ENCODE measurements around the gene CACNA1D.
A peak's percentile ranks its signal among the peaks of the same experiment; 100 is the strongest.

CACNA1D gene

DNA sequence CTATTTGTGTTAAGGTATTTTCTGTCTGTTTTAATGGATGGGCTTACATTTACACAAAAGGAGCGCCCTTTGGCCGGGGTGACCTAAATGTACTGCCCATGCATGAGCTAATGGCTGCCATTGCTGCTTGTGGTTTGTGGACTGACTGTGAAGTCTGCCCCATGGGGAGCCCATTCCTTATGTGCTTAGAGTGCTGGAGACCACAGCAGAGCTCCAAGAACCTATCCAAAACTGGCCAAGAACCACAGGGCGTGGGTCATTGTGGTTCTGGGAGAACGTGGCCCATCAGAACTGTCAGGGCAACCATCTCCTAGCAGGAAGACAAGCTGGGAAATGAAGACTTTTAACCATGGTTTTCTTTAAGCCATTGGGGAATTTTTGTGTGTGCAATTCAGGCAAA lies 246.5 kb downstream of the CACNA1D start:
- H3K27me3 Mint-ChIP-seq, result no peaks in the 10 kb centered on the region

DNA sequence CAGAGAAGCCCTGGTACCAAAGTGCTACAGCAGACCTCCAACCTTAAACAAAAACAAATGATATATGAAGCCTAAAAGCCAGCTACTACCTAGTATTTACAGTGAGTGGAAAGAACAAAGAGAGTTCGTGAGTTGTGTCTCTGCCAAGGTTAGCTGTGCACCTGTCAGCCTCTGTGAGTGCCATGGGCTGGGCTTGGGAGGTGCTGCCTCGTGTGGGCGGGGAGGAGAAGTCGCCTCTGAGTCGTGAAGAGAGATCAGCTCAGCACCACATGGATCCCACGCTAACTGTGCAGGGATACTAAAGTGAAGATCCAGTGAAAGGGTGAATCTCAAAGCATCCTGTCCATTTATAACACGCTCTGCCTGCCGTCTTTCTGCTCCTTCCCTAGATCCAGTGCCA lies 249.9 kb downstream of the CACNA1D start:
- Mint-ChIP-seq H3K9me3 (no peaks in the 10 kb centered on the region), H3K4me1 (peaks cover 21% of the 10 kb centered on the region), H3K27me3 (no peaks in the 10 kb centered on the region), H3K27ac (no peak overlapping the region), H3K36me3 (no peaks in the 10 kb centered on the region), H3K4me3 (no peak overlapping the region)
- DNase-seq (ENCODE audit: low spot score in 2 of 2), result no peak
- ATAC-seq (ENCODE audit: low read depth), result no peak

More for the DNA sequence above, 246.5 kb downstream of the CACNA1D start:
- H3K36me3 Mint-ChIP-seq, result no peaks in the 10 kb centered on the region
- no peak overlapping the region for H3K4me3 Mint-ChIP-seq
- peaks cover 3% of the 10 kb centered on the region for H3K4me1 Mint-ChIP-seq
- no peak for DNase-seq (ENCODE audit: low spot score in 2 of 2)
- no peaks in the 10 kb centered on the region for H3K9me3 Mint-ChIP-seq
- no peak for ATAC-seq (ENCODE audit: low read depth)
- no peak overlapping the region for H3K27ac Mint-ChIP-seq

DNA sequence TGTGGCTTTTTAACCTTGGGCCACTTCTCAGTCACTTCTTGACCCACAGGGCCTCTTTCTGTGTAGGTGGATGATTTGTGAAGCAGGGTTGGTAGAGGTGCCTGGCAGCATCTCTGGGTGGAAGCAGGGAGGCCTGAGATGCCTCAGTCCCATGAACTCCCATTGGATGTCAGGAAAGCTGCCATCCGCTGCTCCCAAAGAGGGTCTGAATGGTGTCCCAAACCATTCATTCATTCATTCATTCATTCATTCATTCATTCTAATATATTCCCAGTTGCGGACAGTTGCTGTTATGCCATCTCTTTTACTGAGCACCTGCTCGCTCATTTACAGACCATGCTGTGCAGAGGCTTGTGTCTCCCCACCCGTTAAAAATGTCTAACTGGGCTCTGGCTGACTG lies 253.1 kb downstream of the CACNA1D start:
- H3K27me3 Mint-ChIP-seq, result no peaks in the 10 kb centered on the region
- DNase-seq (ENCODE audit: low spot score in 2 of 2) (no peak), ATAC-seq (ENCODE audit: low read depth) (no peak)
- H3K27ac Mint-ChIP-seq, result peak overlapping the region; percentile 95
- H3K4me1 Mint-ChIP-seq, result peaks cover 32% of the 10 kb centered on the region
- H3K9me3 Mint-ChIP-seq, result no peaks in the 10 kb centered on the region
- peak overlapping the region; percentile 8 for H3K4me3 Mint-ChIP-seq
- no peaks in the 10 kb centered on the region for H3K36me3 Mint-ChIP-seq

DNA sequence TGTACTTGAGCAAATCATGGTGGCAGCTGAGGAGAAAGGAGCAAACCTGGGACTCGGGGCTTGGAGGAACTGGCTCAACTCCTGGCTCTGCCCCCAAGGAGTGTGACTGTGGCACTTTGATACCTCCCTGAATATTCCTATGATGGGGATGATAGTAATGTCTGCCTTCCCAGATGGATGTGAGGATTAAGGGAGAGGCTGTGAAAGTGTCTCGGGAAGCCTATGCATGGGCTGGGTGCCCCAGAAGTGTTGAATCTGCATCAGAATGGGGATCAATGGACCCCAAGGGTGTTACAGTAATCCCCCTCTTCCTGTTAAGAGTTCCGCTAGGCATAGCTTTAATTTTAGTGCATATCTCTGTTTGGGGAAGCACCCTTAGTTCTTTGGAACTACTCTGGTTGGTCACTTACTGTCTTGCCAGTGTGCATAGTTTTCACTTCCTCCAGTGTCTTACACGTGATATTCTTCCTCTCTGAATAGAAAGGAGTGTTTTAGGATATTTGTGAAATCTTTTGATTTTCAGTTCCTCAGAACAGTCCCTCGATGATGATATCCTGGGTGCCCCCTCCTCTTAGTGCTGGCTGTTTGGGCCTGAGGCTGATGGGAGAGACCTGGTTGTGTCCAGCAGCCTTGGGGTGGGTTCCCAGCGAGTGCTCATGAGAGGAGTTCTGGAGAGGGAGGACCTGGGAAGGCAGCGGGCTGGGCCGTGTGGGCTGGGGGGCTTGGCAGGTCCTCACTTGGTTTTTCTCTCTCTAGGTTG lies 254.3 kb downstream of the CACNA1D start:
- Mint-ChIP-seq H3K4me3 (peak overlapping the region; percentile 41), H3K27ac (peak overlapping the region; percentile 95), H3K27me3 (no peaks in the 10 kb centered on the region), H3K4me1 (peaks cover 38% of the 10 kb centered on the region), H3K36me3 (no peaks in the 10 kb centered on the region), H3K9me3 (no peaks in the 10 kb centered on the region)
- DNase-seq (ENCODE audit: low spot score in 2 of 2) (peak in 1 of 2 donors; percentile 36), ATAC-seq (ENCODE audit: low read depth) (peak; percentile 89)

DNA sequence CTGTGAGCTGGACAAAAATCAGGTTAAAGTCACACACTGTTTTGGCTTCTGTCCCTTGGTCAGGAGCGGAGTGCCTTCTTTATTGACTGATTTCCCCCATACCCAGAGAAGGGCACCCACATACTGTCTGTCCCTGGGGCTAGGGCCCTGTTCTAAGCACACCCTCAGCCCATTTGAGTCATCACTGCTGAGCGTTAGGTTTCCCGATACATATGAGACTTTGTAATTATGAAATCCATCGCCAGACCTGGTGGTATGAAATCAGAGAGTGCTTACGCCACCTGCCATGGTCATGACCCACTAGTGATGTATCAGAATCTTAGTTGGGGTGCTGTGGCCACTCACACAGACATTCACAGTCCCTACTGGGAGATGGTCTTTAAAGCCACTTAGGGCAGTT lies 255.0 kb downstream of the CACNA1D start:
- H3K36me3 Mint-ChIP-seq, result no peaks in the 10 kb centered on the region
- H3K27ac Mint-ChIP-seq, result peak overlapping the region; percentile 95
- no peaks in the 10 kb centered on the region for H3K9me3 Mint-ChIP-seq
- DNase-seq (ENCODE audit: low spot score in 2 of 2), result no peak
- H3K27me3 Mint-ChIP-seq, result no peaks in the 10 kb centered on the region
- H3K4me1 Mint-ChIP-seq, result peaks cover 35% of the 10 kb centered on the region
- no peak for ATAC-seq (ENCODE audit: low read depth)
- H3K4me3 Mint-ChIP-seq, result no peak overlapping the region

DNA sequence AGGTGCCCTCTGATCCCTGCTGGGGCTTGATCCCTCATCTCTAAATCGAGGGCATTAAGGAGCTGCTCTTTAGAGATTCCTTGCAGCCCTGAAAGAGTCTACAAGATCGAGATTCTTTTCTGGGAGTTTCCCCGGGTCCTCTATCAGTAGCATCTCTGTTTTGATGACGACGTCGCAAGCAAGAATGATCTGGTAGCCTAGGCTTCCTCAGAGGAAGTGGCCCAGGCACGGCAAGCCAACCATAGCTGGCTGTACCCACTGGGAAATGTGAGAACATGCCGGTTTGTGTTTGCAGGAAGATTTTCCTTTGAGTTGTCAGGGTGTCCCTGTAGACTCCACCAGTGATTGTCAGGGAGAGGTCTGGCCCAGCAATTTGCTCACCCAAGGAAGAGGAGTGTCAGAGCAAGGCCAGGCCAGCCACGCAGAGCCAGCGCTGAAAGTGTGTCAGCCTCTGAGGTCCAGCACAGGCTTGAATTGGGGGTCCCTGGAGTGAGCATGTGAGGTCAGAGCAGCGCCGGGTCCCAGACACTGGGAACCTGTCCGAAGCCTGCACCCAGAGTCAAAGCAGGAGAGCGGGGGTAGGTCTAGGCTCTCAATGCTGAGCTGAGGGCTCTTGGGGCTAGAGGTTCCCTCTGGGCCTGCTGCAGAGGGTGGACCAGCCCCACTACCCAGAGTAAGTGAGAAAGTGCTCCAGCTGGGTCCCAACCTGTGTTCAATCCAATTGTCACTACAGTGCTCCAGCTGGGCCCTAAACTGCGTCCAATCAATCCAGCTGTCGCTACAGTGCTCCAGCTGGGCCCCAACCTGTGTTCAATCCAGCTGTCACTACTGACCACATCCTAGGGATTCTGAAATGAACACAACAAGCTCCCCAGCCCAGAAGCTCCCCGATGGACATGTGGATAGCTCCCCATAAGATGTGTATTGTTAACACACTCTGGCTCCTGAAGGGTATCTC lies 256.1 kb downstream of the CACNA1D start:
- H3K4me1 Mint-ChIP-seq, result peaks cover 35% of the 10 kb centered on the region
- ATAC-seq (ENCODE audit: low read depth) (peak; percentile 59), DNase-seq (ENCODE audit: low spot score in 2 of 2) (peak; percentile 23 to 29)
- no peaks in the 10 kb centered on the region for H3K27me3 Mint-ChIP-seq
- H3K9me3 Mint-ChIP-seq, result no peaks in the 10 kb centered on the region
- H3K36me3 Mint-ChIP-seq, result no peaks in the 10 kb centered on the region
- peak overlapping the region; percentile 95 for H3K27ac Mint-ChIP-seq
- no peak overlapping the region for H3K4me3 Mint-ChIP-seq

DNA sequence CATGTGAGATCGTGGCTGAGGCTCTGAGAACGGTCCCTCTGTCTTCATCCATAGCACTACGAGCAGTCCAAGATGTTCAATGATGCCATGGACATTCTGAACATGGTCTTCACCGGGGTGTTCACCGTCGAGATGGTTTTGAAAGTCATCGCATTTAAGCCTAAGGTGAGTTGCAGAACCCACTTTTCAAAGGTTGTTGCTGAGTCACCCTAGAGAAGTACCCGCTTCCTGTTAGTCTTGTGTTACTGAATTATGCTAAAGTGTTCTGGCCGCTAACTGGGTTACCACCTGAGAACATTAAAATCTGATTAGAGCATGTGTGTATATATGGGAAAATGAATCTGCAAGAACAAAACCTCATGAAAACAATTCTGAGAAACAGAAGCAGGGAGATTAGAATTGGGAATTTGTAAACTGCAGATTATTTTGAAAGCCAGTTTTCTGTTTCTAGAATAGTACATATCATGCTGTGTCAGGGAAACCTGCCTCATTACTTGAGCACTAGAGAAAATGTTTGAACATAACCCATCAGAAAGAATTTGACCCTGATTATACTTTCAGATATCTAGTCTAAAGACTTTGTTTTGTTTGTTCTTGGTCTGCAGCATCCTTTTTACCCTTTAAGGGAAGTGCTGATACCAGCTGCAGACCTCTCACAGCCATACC lies 259.2 kb downstream of the CACNA1D start:
- DNase-seq (ENCODE audit: low spot score in 2 of 2) (no peak), ATAC-seq (ENCODE audit: low read depth) (peak; percentile 12)
- no peaks in the 10 kb centered on the region for H3K9me3 Mint-ChIP-seq
- no peaks in the 10 kb centered on the region for H3K27me3 Mint-ChIP-seq
- no peak overlapping the region for H3K4me3 Mint-ChIP-seq
- H3K36me3 Mint-ChIP-seq, result no peaks in the 10 kb centered on the region
- no peak overlapping the region for H3K27ac Mint-ChIP-seq
- H3K4me1 Mint-ChIP-seq, result peaks cover 24% of the 10 kb centered on the region

DNA sequence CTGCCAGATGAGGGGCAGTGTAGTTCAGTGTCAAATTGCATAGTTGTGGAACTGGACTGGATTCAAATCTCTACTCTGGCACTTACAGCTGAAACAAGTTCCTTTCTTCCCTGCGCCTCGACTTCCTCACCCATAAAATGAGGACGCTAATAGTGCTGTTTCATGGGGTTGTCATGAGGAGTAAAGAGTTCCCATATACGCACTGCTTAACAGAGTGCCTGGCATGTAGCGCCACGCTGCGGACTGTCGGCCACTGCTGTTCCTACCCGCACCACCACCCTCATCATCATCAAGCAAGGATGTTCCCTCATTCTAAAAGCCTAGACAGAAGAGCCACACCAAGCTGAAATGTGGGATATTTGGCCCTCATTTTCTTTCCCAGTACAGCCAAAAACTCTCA lies 259.9 kb downstream of the CACNA1D start:
- no peak overlapping the region for H3K27ac Mint-ChIP-seq
- ATAC-seq (ENCODE audit: low read depth), result no peak
- no peaks in the 10 kb centered on the region for H3K9me3 Mint-ChIP-seq
- DNase-seq (ENCODE audit: low spot score in 2 of 2), result no peak
- H3K4me3 Mint-ChIP-seq, result no peak overlapping the region
- peaks cover 18% of the 10 kb centered on the region for H3K4me1 Mint-ChIP-seq
- H3K36me3 Mint-ChIP-seq, result no peaks in the 10 kb centered on the region
- H3K27me3 Mint-ChIP-seq, result no peaks in the 10 kb centered on the region

DNA sequence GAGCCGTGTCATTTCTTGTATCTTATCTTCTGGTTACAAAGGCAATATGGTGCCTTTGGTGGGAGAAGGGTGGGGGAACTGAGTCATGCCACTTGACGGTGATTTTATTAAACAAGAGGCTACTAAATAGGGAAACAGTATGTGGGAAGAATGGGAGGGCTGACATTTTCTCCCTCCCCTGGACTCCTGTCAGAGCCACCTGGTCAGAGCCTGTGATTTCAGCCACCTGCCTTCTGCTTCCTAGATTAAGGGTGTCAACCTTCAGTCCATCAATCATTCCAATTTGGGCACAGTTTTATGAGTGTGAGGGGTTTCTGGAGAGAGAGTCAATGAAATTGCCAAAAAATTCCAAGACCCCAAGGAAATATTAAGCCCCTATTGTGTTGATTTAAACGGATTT lies 264.4 kb downstream of the CACNA1D start:
- Mint-ChIP-seq H3K9me3 (no peaks in the 10 kb centered on the region), H3K36me3 (no peaks in the 10 kb centered on the region)

DNA sequence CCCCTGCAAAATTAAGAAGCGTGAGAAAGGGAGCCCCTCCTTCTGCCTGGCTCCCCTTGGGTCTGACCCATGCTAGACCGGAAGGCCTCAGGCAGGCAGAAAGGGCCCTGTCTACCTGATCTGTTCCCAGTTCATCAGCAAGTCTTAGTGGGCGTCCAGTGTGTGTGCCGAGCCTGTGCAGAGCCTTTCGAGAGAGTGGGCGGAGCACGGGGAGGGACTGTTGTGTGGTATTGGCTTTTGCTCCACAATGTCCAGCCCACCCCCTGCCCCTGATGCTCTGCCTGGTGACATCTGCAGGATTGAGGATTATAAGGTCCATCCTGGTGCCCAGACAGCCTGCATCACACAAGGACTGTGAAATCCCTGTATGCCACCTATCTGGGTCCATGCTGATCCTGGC lies 268.9 kb downstream of the CACNA1D start:
- no peak for DNase-seq (ENCODE audit: low spot score in 2 of 2)
- H3K4me1 Mint-ChIP-seq, result no peaks in the 10 kb centered on the region
- ATAC-seq (ENCODE audit: low read depth), result no peak
- no peaks in the 10 kb centered on the region for H3K9me3 Mint-ChIP-seq
- no peak overlapping the region for H3K27ac Mint-ChIP-seq
- H3K27me3 Mint-ChIP-seq, result peaks cover 2% of the 10 kb centered on the region
- no peaks in the 10 kb centered on the region for H3K36me3 Mint-ChIP-seq
- no peak overlapping the region for H3K4me3 Mint-ChIP-seq

More for the DNA sequence above, 264.4 kb downstream of the CACNA1D start:
- ATAC-seq (ENCODE audit: low read depth) (no peak), DNase-seq (ENCODE audit: low spot score in 2 of 2) (no peak)
- Mint-ChIP-seq H3K4me1 (no peaks in the 10 kb centered on the region), H3K27ac (no peak overlapping the region), H3K4me3 (no peak overlapping the region), H3K27me3 (no peaks in the 10 kb centered on the region)

DNA sequence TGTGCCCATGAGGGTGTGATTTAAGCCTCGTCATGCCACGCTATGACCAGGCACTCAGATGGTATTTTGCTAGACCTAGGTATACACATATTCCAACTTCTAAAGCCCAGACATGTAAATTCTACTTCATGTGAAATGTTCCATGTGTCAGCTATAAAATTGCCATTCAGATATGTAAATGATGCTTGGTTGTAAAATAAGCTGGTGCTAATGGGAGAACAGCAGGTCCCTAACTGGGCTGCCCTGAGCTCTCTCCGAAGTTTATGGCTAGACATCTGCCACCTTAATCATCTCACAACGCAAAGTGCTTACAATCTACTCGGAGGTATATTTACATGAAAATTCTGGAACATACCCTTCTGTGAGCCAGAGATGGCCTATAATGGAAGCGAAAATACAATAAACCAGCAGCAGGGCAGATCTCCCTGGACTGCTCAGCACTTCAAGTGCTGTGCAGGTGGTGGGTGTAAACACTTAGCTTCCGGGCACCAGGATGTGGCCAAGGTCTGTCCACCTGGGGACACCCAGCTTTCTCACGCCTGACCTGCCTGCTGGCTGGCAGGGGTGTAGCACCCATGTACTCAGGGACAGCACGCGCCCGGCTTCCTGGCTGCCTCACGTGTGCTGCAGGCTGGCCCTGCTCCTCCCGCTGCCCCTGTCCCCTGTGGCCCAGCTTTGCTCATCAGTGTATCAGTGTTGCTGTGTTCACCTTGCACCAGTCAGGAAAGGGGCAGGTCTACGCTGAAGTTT lies 269.8 kb downstream of the CACNA1D start:
- H3K4me1 Mint-ChIP-seq, result no peaks in the 10 kb centered on the region
- H3K27ac Mint-ChIP-seq, result no peak overlapping the region
- no peak for DNase-seq (ENCODE audit: low spot score in 2 of 2)
- H3K36me3 Mint-ChIP-seq, result no peaks in the 10 kb centered on the region
- no peak overlapping the region for H3K4me3 Mint-ChIP-seq
- no peak for ATAC-seq (ENCODE audit: low read depth)
- H3K9me3 Mint-ChIP-seq, result no peaks in the 10 kb centered on the region
- H3K27me3 Mint-ChIP-seq, result peaks cover 2% of the 10 kb centered on the region

DNA sequence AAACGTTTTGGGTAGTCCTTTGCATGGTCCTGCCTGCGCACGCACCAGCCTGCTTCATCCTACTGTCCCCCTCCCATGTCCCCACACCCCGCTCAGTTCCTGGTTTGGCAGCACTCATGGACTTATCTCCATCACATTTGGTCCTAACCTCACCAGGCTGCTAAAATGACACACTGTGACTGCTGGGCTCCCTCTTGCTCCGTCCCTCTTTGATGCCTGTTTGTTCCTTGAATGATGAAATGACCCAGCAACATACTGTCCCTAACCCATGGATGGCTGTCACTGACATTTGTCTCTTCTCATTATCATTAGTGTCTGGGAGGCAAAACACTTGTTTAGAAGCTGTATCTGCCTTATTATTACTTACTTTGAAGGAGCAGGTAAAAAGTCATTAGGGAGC lies 271.3 kb downstream of the CACNA1D start:
- ATAC-seq (ENCODE audit: low read depth), result no peak
- no peak for DNase-seq (ENCODE audit: low spot score in 2 of 2)
- H3K9me3 Mint-ChIP-seq, result no peaks in the 10 kb centered on the region
- peaks cover 2% of the 10 kb centered on the region for H3K27me3 Mint-ChIP-seq
- no peak overlapping the region for H3K4me3 Mint-ChIP-seq
- no peaks in the 10 kb centered on the region for H3K4me1 Mint-ChIP-seq
- H3K36me3 Mint-ChIP-seq, result no peaks in the 10 kb centered on the region
- H3K27ac Mint-ChIP-seq, result no peak overlapping the region

DNA sequence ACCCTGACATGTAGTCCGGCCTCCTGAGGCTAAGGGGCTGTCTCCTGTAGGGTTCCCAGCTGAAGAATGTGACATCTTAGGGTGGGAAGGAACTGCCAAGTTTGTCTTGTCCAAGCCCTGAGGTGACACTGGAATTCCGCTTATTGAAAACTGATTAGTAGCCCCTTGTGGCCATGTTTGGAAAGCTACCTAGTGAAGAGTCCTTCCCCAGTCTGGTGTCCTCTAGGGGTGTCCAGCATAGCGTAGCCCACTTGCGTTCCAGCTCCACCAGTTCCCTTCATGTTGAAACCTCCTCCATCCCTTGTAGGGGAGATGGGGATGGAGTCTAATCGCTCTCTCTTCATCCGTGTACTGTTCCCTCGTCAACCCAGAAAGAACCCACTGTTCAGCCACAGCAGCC lies 272.3 kb downstream of the CACNA1D start:
- Mint-ChIP-seq H3K9me3 (no peaks in the 10 kb centered on the region), H3K27ac (no peak overlapping the region), H3K4me1 (no peaks in the 10 kb centered on the region), H3K27me3 (peaks cover 2% of the 10 kb centered on the region), H3K36me3 (no peaks in the 10 kb centered on the region), H3K4me3 (no peak overlapping the region)
- no peak for ATAC-seq (ENCODE audit: low read depth)
- no peak for DNase-seq (ENCODE audit: low spot score in 2 of 2)

Measured in memory B cell (primary cell).